GM12891 (cell line): ENCODE results near the gene PRKN.

Experiments
- PAX5 ChIP-seq: IDR thresholded peaks from 2 replicates; pipeline ENCODE4 v1.6.1; 2011; ENCODE audit warnings: low read length, moderate library complexity, mild to moderate bottlenecking; ENCODE audit not compliant: insufficient read depth, severe bottlenecking
- POLR2A ChIP-seq: IDR thresholded peaks from 2 replicates; pipeline ENCODE4 v1.6.1; 2011; ENCODE audit warnings: low read depth, low read length, control low read depth
- POLR2AphosphoS5 ChIP-seq: IDR thresholded peaks from 2 replicates; pipeline ENCODE4 v1.6.1; 2011; ENCODE audit warnings: low read depth, low read length, control low read depth

DNA sequence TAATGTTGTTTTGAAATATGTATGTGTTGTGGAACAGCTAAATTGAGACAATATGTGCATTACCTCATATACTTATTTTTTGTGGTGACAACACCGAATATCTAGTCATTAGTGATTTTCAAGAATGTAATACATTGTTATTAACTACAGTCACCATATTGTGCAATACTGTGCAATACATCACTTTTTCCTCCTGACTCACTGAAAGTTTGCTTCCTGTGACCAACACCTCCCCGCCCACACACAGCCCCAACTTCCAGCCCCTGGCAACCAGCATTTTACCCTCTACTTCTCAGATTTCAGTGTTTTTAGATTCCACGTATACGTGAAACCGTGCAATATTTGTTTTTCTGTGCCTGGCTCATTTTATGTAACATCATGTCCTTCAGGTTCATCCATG is 627.9 kb downstream of the PRKN start:
- TF ChIP-seq POLR2A: no peak
- TF ChIP-seq POLR2AphosphoS5: no peak
- TF ChIP-seq PAX5: no peak
